ENCODE results near the gene KIFAP3.
A peak's percentile ranks its signal among the peaks of the same experiment; 100 is the strongest.
"Not testable (repeated sequence)": the region's sequence is repeated elsewhere in the genome, so short reads cannot be mapped to it uniquely, and the experiment has no call there.

The KIFAP3 gene

DNA sequence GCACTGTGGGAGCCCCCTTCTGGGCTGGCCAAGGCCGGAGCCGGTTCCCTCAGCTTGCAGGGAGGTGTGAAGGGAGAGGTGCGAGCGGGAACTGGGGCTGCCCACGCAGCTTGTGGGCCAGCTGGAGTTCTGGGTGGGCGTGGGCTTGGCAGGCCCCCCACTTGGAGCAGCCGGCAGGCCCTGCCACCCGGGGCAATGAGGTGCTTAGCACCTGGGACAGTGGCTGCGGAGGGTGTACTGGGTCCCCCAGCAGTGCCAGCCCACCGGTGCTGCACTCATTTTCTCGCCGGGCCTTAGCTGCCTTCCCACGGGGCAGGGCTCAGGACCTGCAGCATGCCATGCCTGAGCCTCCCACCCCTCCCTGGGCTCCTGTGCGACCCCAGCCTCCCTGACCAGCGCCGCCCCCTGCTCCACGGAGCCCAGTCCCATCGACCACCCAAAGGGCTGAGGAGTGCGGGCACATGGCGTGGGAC lies 192.4 kb downstream of the KIFAP3 start:
- no peak for DNase-seq

DNA sequence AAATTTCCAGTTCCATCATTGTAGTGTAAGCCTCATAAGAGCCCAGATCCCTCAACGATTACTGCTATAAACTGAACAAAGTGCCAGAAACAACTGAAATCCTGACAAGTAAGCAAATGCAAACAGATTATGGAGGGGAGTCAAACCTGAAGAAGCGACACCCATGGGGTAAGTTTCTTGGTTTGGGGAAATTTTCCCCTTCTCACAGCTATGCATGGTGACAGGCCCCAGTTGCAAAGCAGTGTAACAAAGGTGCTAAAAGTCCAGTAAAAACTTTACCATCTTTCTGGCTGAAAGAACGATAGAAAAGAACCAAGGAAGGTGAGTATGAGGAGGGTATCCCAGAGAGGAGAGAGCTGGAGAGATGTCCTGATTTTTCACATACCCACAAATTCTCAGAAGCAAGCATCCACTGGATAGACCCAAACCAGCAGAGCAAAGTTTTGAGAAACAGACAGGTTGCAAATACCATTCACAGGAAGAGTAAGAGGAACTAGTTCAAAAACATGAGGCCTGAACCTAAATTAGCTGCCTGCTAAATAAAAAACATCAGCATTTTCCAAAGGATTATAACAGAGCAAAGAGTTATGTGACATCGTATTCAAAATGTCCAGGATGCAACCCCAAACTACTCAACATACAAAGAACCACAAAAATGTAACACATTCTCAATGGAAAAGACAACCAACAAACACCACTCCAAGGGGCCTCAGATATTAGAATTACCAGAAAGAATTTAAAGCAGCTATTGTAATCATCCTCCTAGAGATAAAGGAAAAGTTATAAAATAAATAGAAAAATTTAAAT lies 195.3 kb downstream of the KIFAP3 start:
- no peak for DNase-seq

DNA sequence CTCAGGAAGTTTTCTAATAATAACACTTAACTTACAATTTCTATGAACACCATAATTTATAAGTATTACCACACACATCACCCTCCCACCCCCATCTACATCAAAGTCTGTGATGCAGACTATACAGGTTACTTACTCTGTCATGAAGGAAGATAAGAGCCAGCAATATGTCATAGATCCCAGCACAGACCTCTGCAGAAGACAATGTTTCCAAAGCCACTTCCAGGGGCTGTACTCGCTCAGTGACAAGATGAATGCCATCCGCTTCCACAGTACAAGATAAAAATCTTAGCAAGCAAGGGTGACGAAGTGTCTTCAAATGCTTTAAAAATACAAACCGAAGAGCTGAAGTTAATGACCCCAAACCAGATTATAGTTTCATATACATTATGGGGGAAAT lies 196.0 kb downstream of the KIFAP3 start:
- DNase-seq = no peak

DNA sequence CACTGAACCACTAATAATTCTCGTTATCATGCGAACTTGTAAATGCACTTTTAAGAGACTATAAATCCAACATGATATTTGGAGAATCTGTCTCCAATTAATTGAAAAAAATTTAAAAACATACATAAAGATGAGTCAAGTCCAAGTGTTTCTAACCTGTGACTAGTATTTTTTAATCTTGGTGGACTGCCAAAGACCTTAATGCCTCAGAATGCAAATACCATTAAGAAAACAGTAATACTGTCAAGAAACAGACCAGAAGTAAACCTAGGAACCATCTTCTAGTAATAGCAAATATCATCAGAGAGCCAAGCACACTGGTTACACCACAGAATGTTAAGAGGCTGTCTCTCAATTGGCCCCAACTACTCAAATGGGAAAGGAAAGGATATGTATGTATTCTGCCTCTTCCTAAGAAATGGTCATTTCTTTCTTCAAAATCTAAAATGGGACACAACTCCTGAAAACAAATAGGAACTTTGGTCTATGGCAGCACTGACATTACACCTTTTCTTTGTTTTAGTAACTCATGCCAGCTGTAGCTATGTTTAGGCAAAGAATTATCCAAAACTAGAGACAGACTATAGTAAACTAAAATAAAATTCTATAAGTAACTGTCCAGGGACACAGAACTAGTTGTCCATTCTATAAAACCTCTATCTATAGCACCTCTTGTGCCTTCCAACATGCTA lies 196.5 kb downstream of the KIFAP3 start:
- no peak for DNase-seq

DNA sequence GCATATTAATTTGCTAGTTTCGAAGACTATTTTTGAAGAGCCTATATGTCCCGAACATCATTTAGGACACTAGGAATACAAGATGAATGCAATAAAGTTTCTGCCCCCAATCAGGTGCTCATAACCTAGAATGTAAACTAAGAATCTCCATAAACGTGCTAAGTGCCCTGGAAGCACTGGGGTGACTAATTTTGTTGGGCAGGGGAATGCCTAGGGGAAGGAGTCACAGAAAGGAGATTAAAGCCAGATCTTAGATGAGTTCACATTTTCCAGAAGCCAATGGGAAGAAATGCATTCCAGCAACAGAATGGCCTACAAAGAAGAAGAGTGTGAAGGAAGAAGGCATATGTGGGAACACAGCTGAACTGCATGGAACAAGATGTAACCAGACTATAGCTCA lies 200.3 kb downstream of the KIFAP3 start:
- peak; percentile 78 for DNase-seq

DNA sequence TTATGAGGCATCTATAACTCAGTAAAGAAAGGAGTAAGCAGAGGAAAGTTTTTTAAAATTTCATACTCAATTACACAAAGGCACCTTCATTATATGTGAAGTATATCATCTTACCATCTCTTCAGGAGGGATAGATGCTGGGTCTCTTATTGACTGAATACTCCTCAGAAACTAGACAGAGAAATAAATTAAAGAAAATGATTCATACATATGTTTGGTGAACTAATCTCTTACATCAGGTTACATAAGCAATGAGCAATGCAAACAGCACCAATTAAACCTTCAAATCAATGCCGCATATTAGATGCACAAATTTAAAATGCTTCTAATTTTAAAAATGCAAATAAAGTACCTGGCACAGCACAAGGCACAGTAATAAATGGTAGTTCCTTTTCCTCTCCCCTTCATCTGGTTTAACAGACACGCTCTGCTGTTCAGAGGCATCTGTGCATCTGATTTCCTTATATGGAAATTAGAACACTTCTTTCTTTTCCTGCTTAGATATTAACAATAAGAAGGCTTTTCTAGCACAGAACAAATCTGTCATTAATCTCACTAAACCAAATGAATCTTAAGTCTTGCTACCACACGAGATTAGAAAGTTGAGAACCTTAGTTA lies 200.8 kb downstream of the KIFAP3 start:
- no peak for DNase-seq

DNA sequence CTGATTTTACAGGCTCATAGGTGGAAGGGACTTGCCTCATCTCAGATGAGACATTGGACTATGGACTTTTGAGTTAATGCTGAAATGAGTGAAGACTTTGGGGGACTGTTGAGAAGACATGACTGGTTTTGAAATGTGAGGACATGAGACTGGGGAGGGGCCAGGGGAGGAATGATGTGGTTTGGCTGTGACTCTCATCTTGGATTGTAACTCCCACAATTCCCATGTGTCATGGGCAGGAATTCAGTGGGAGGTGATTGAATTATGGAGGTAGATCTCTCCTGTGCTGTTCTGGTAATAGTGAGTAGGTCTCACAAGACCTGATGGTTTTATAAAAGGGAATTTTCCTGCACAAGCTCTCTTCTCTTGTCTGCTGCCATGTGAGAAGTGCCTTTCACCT lies 201.6 kb downstream of the KIFAP3 start:
- no peak for DNase-seq

DNA sequence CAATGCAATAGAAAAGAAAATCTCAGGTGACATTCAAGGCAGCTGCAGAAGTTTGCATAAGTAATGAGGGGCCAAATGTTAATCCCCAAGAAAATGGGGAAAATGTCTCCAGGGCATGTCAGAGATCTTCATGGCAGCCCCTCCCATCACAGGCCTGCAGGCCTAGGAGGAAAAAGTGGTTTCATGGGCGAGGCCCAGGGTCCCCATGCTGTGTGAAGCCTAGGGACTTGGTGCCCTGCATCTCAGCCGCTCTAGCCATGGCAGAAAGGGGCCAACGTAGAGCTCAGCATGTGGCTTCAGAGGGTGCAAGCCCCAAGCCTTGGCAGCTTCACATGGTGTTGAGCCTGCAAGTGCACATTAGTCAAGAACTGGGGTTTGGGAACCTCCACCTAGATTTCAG lies 202.5 kb downstream of the KIFAP3 start:
- not testable (repeated sequence) for DNase-seq
